Urinary bladder (tissue), 4 donors: ENCODE results near the gene TDRD9. TPM values are rescaled to one million over a fixed set of nuclear protein-coding genes. Genes with fewer than 3 reads are reported as not detected.

ENCODE experiments used
- DNase-seq: peaks from one replicate; pipeline ENCODE4 v3.0.0-alpha.2; 2015; ENCODE audit errors: extremely low spot score
- H3K27ac ChIP-seq: one replicate; pipeline ENCODE4 v1.5.1; 2013; ENCODE audit warnings: low read depth, mild to moderate bottlenecking, moderate library complexity
- H3K36me3 ChIP-seq: one replicate; pipeline ENCODE4 v1.6.1; 2013; ENCODE audit warnings: mild to moderate bottlenecking, moderate library complexity; ENCODE audit not compliant: insufficient read depth
- H3K4me1 ChIP-seq: one replicate; pipeline ENCODE4 v1.6.1; 2013; ENCODE audit warnings: mild to moderate bottlenecking, moderate library complexity; ENCODE audit not compliant: insufficient read depth
- H3K4me3 ChIP-seq: one replicate; pipeline ENCODE4 v1.5.1; 2013; ENCODE audit warnings: low read depth, low read length
- WGBS: extraction: QIAGEN DNeasy Blood & Tissue Kit; methylation state at CpG from one replicate; pipeline ENCODE4 v1.1.7; 2013; 5-methylcytosine and 5-hydroxymethylcytosine counted together
- polyA plus RNA-seq: library from polyadenylated mRNA; stranded (reverse); fragments of 200-250 nt; gene quantifications from one replicate; pipeline ENCODE4 v1.2.3, GENCODE V29; 2013
- total RNA-seq: library from RNA; depleted of rRNA; stranded (reverse); fragments of >200 nt; gene quantifications from one replicate; pipeline ENCODE4 v1.2.3, GENCODE V29; 2014
- donor health status: healthy with polysubstance abuse.
- donor health status: healthy.

TDRD9 gene
- total and polyA plus RNA-seq, 2 donors = 0.95 to 2.4 TPM

GRCh38 chr14:104026024-104026423 is 97.8 kb downstream of the TDRD9 start:
- WGBS = 58% methylated on average over 1 of the region's 1 CpG
- H3K27ac ChIP-seq = no peak overlapping the region
- DNase-seq = no peak
- H3K36me3 ChIP-seq = no peaks in the 10 kb centered on the region
- no peaks in the 10 kb centered on the region for H3K4me1 ChIP-seq
- no peak overlapping the region for H3K4me3 ChIP-seq

GRCh38 chr14:104030958-104031357 is 102.7 kb downstream of the TDRD9 start:
- Histone ChIP-seq H3K4me1 (no peaks in the 10 kb centered on the region), H3K36me3 (no peaks in the 10 kb centered on the region), H3K4me3 (no peak overlapping the region), H3K27ac (no peak overlapping the region)
- DNase-seq = no peak
- WGBS = 34% methylated on average over 3 of the region's 3 CpGs

- H3K4me3 ChIP-seq = no peak overlapping the region
- no peaks in the 10 kb centered on the region for H3K4me1 ChIP-seq
- H3K36me3 ChIP-seq = no peaks in the 10 kb centered on the region
- H3K27ac ChIP-seq = no peak overlapping the region
- 58% methylated on average over 5 of the region's 5 CpGs for WGBS
- DNase-seq = no peak
Measured at GRCh38 chr14:104031384-104031783, 103.1 kb downstream of the TDRD9 start.

- no peaks in the 10 kb centered on the region for H3K36me3 ChIP-seq
- H3K4me3 ChIP-seq = no peak overlapping the region
- H3K27ac ChIP-seq = no peak overlapping the region
- no peaks in the 10 kb centered on the region for H3K4me1 ChIP-seq
- WGBS = 57% methylated on average over 12 of the region's 12 CpGs
- no peak for DNase-seq
Measured at GRCh38 chr14:104034976-104035699, 106.9 kb downstream of the TDRD9 start.

- Histone ChIP-seq H3K27ac (no peak overlapping the region), H3K4me3 (no peak overlapping the region), H3K4me1 (no peaks in the 10 kb centered on the region), H3K36me3 (no peaks in the 10 kb centered on the region)
- no peak for DNase-seq
- 71% methylated on average over 7 of the region's 7 CpGs for WGBS
Measured at GRCh38 chr14:104036212-104036611, 108.0 kb downstream of the TDRD9 start.

- Histone ChIP-seq H3K27ac (no peak overlapping the region), H3K4me3 (no peak overlapping the region), H3K4me1 (no peaks in the 10 kb centered on the region), H3K36me3 (no peaks in the 10 kb centered on the region)
- WGBS = 70% methylated on average over 14 of the region's 14 CpGs
- DNase-seq = no peak
Measured at GRCh38 chr14:104037074-104037473, 108.8 kb downstream of the TDRD9 start.

GRCh38 chr14:104037903-104038302 is 109.6 kb downstream of the TDRD9 start:
- Histone ChIP-seq H3K4me1 (no peaks in the 10 kb centered on the region), H3K4me3 (no peak overlapping the region), H3K27ac (no peak overlapping the region), H3K36me3 (no peaks in the 10 kb centered on the region)
- WGBS = 72% methylated on average over 3 of the region's 3 CpGs
- no peak for DNase-seq

GRCh38 chr14:104039214-104039613 is 111.0 kb downstream of the TDRD9 start:
- Histone ChIP-seq H3K4me3 (no peak overlapping the region), H3K4me1 (no peaks in the 10 kb centered on the region), H3K36me3 (no peaks in the 10 kb centered on the region), H3K27ac (no peak overlapping the region)
- no peak for DNase-seq
- WGBS = 77% methylated on average over 5 of the region's 5 CpGs

- WGBS = 41% methylated on average over 5 of the region's 5 CpGs
- H3K36me3 ChIP-seq = no peaks in the 10 kb centered on the region
Measured at GRCh38 chr14:104040539-104040938, 112.3 kb downstream of the TDRD9 start.

GRCh38 chr14:104041430-104042104 is 113.3 kb downstream of the TDRD9 start:
- Histone ChIP-seq H3K36me3 (no peaks in the 10 kb centered on the region), H3K4me1 (no peaks in the 10 kb centered on the region), H3K4me3 (no peak overlapping the region), H3K27ac (no peak overlapping the region)
- 86% methylated on average over 6 of the region's 6 CpGs for WGBS
- DNase-seq = no peak

More at GRCh38 chr14:104040539-104040938, 112.3 kb downstream of the TDRD9 start:
- no peak overlapping the region for H3K4me3 ChIP-seq
- no peak for DNase-seq
- H3K4me1 ChIP-seq = no peaks in the 10 kb centered on the region
- H3K27ac ChIP-seq = no peak overlapping the region

GRCh38 chr14:104044016-104044415 is 115.8 kb downstream of the TDRD9 start:
- WGBS = 90% methylated on average over 6 of the region's 6 CpGs

GRCh38 chr14:104047761-104048160 is 119.5 kb downstream of the TDRD9 start:
- WGBS = 95% methylated on average over 3 of the region's 3 CpGs
- Histone ChIP-seq H3K36me3 (no peaks in the 10 kb centered on the region), H3K27ac (no peak overlapping the region), H3K4me1 (no peaks in the 10 kb centered on the region), H3K4me3 (no peak overlapping the region)
- no peak for DNase-seq

More at GRCh38 chr14:104044016-104044415, 115.8 kb downstream of the TDRD9 start:
- Histone ChIP-seq H3K27ac (no peak overlapping the region), H3K4me3 (no peak overlapping the region), H3K36me3 (no peaks in the 10 kb centered on the region), H3K4me1 (no peaks in the 10 kb centered on the region)
- DNase-seq = no peak

GRCh38 chr14:104048758-104049507 is 120.7 kb downstream of the TDRD9 start:
- DNase-seq = no peak
- Histone ChIP-seq H3K27ac (no peak overlapping the region), H3K4me3 (no peak overlapping the region), H3K36me3 (no peaks in the 10 kb centered on the region), H3K4me1 (no peaks in the 10 kb centered on the region)
- 85% methylated on average over 2 of the region's 2 CpGs for WGBS
